ENCODE results near the gene PRSS16. TPM values are rescaled to one million over a fixed set of nuclear protein-coding genes. Genes with fewer than 3 reads are reported as not detected.
"Not testable (repeated sequence)": the region's sequence is repeated elsewhere in the genome, so short reads cannot be mapped to it uniquely, and the experiment has no call there.

PRSS16 gene
- total RNA-seq, 1 donor from 2014 or later: 1.0 TPM

GRCh38 chr6:27213544-27214125 is 33.9 kb upstream of the PRSS16 start:
- no peak overlapping the region for H3K4me3 ChIP-seq (ENCODE audit: low read depth, low read length)
- TF ChIP-seq CTCF (conservative IDR thresholded peaks at IDR 0.05; ENCODE audit: low read depth, low read length): no peak
- no peak for DNase-seq (ENCODE audit: low read depth)

DNA sequence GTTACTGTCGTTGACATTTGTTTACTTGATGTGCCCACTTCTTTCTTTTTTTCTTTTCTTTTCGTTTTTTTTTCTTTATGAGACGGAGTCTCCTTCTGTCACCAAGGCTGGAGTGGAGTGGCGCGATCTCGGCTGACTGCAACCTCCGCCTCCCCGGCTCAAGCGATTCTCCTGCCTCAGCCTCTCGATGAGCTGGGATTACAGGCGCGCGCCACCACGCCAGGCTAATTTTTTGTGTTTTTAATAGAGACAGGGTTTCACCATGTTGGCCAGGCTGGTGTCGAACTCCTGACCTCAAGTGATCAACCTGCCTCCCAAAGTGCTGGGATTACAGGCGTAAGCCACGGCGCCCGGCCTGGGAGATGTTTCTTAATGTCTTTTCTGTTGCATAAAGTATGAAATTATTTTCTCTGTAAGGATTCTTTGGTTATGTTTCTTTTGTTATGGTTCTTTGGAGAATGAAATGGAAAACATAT is 33.3 kb upstream of the PRSS16 start:
- no peak for DNase-seq (ENCODE audit: low read depth)
- TF ChIP-seq CTCF (conservative IDR thresholded peaks at IDR 0.05; ENCODE audit: low read depth, low read length): no peak
- no peak overlapping the region for H3K4me3 ChIP-seq (ENCODE audit: low read depth, low read length)

GRCh38 chr6:27216874-27217273 is 30.6 kb upstream of the PRSS16 start:
- H3K4me3 ChIP-seq (ENCODE audit: low read depth, low read length): no peak overlapping the region
- no peak for TF ChIP-seq CTCF (conservative IDR thresholded peaks at IDR 0.05; ENCODE audit: low read depth, low read length)
- no peak for DNase-seq (ENCODE audit: low read depth)

- not testable (repeated sequence) for H3K4me3 ChIP-seq (ENCODE audit: low read depth, low read length); DNase-seq (ENCODE audit: low read depth)
Measured at GRCh38 chr6:27222971-27223370, 24.5 kb upstream of the PRSS16 start.

DNA sequence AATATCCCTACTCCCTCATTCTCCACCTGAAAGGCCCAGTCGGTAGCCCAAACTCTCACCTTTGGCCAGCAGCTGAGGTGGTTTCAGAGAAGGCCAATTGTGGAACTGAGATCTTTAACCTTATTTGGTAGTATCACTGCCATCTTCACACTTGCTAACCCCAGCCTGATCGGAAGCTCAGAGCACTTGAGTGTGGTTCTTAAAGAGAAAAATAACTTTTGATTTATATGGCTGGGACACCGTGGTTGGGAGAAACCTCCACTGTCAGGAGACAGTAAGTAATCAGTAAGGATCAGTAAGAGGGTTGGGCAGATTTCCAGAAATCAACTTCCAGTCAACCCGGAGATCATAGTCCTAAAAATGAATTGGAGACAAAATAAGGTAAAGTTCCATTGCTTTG is 22.8 kb upstream of the PRSS16 start:
- H3K4me3 ChIP-seq (ENCODE audit: low read depth, low read length): no peak overlapping the region
- TF ChIP-seq CTCF (conservative IDR thresholded peaks at IDR 0.05; ENCODE audit: low read depth, low read length): no peak
- no peak for DNase-seq (ENCODE audit: low read depth)

GRCh38 chr6:27228963-27229477 is 18.5 kb upstream of the PRSS16 start:
- TF ChIP-seq CTCF (conservative IDR thresholded peaks at IDR 0.05; ENCODE audit: low read depth, low read length): no peak
- H3K4me3 ChIP-seq (ENCODE audit: low read depth, low read length): no peak overlapping the region
- DNase-seq (ENCODE audit: low read depth): no peak

GRCh38 chr6:27230758-27231111 is 16.8 kb upstream of the PRSS16 start:
- no peak overlapping the region for H3K4me3 ChIP-seq (ENCODE audit: low read depth, low read length)
- DNase-seq (ENCODE audit: low read depth): no peak
- no peak for TF ChIP-seq CTCF (conservative IDR thresholded peaks at IDR 0.05; ENCODE audit: low read depth, low read length)
